Esophagus muscularis mucosa (tissue), 4 donors: ENCODE data around the gene PTPRD. TPM values are rescaled to one million over a fixed set of nuclear protein-coding genes. Genes with fewer than 3 reads are reported as not detected.
"Not testable (repeated sequence)": the region's sequence is repeated elsewhere in the genome, so short reads cannot be mapped to it uniquely, and the experiment has no call there.

Experiments
- DNase-seq: peaks from one replicate; pipeline ENCODE4 v3.0.0-alpha.2; 2017; ENCODE audit errors: extremely low spot score
- H3K27ac ChIP-seq, 4 donors: fragments of 200-600 bp; sonication (generic); replicated peaks in 1 of 4; 1 replicate in 3 of 4; 2 replicates in 1 of 4; pipeline ENCODE4 v1.5.1; 2016 to 2019; ENCODE audit warnings: mild to moderate bottlenecking in 1 of 4
- H3K27me3 ChIP-seq, 4 donors: fragments of 200-600 bp; sonication (generic); one replicate each; pipeline versions ENCODE4 v1.5.1 to v1.6.0; 2016 to 2019
- H3K36me3 ChIP-seq, 4 donors: fragments of 200-600 bp; sonication (generic); one replicate each; pipeline ENCODE4 v1.5.1; 2016 to 2019
- H3K4me1 ChIP-seq, 4 donors: fragments of 200-600 bp; sonication (generic); one replicate each; pipeline ENCODE4 v1.5.1; 2016 to 2019
- H3K4me3 ChIP-seq, 4 donors: fragments of 200-600 bp; sonication (generic); 1 replicate in 2 of 4; 2 replicates in 2 of 4; pipeline ENCODE4 v1.5.1; 2016 to 2019; ENCODE audit warnings: mild to moderate bottlenecking in 4 of 4, moderate library complexity in 1 of 4
- H3K9me3 ChIP-seq, 4 donors: fragments of 200-600 bp; sonication (generic); 1 replicate in 3 of 4; 2 replicates in 1 of 4; pipeline ENCODE4 v1.5.1; 2016 to 2019
- CTCF ChIP-seq, 3 experiments: fragments of 200-600 bp in 2 of 3; fragments of 450-650 bp in 1 of 3; sonication (generic) in 2 of 3; IDR thresholded peaks; one replicate each; pipeline ENCODE4 v1.5.1; 2017 to 2019; ENCODE audit warnings: antibody characterized with exemption in 3 of 3, mild to moderate bottlenecking in 2 of 3, moderate library complexity in 1 of 3
- EP300 ChIP-seq: sonication (generic); formaldehyde crosslinking; IDR thresholded peaks from one replicate; pipeline ENCODE4 v1.6.1; 2017; ENCODE audit warnings: antibody characterized with exemption
- POLR2A ChIP-seq: fragments of 450-650 bp; IDR thresholded peaks from one replicate; pipeline ENCODE4 v1.6.1; 2017; ENCODE audit warnings: antibody characterized with exemption, moderate library complexity, mild to moderate bottlenecking, low read depth
- POLR2AphosphoS5 ChIP-seq, 2 donors: sonication (generic); formaldehyde crosslinking; IDR thresholded peaks; one replicate each; pipeline ENCODE4 v1.6.1; 2017; ENCODE audit warnings: antibody characterized with exemption in 2 of 2
- WGBS: methylation state at CpG from one replicate; pipeline ENCODE4 v1.1.5; 2018; 5-methylcytosine and 5-hydroxymethylcytosine counted together
- intact Hi-C: fragments of 100-400 bp; cut with DNase I; formaldehyde crosslinking; loops from one replicate; pipeline ENCODE4 v1.15.1; 2023
- total RNA-seq, 4 donors: library from RNA; depleted of rRNA; stranded (reverse); fragments of >200 nt; gene quantifications; one replicate each; pipeline versions ENCODE4 v1.1.0 to v1.2.1, GENCODE V29; 2016

PTPRD gene
- total RNA-seq, 4 donors from 2014 or later, result 4.1 to 6.6 (median 5.0) TPM

DNA sequence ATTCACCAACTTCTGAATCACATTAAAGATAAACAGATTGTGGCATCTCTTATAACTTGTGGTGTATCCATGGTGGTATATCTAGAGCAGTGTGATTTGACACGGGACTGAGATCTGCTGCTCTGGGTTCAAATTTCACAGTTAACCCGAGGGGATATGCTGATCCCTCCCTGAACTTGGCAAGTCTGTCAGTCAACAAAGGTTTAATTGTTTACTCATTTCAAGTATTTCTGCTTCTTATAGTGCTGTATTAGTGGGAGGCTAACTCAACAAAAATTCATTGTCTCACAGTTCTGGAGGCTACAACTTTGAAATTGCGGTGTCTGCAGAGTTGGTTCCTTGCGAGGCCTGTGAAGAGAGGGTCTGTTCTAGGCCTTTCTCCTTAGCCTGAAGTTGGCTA lies 1175.2 kb downstream of the PTPRD start:
- 77% methylated on average over 4 of the region's 4 CpGs for WGBS
- Histone ChIP-seq H3K4me3 (no peak overlapping the region), H3K27ac (no peak overlapping the region), H3K36me3 (no peaks in the 10 kb centered on the region), H3K27me3 (no peaks in the 10 kb centered on the region), H3K4me1 (no peaks in the 10 kb centered on the region), H3K9me3 (no peaks in the 10 kb centered on the region)
- DNase-seq, result no peak
- intact Hi-C loops, result no loop called here
- TF ChIP-seq POLR2AphosphoS5 (IDR thresholded peaks at IDR 0.05), result no peak
- no peak for TF ChIP-seq EP300
- TF ChIP-seq POLR2A, result no peak
- TF ChIP-seq CTCF (IDR thresholded peaks at IDR 0.05), result no peak

- DNase-seq, H3K9me3 ChIP-seq, intact Hi-C loops, H3K36me3 ChIP-seq, H3K4me3 ChIP-seq, H3K27me3 ChIP-seq, H3K4me1 ChIP-seq, H3K27ac ChIP-seq: not testable (repeated sequence)
- WGBS, result 94% methylated on average over 9 of the region's 10 CpGs
Measured at GRCh38 chr9:9426454-9426853, 1186.3 kb downstream of the PTPRD start.

- 97% methylated on average over 3 of the region's 3 CpGs for WGBS
- TF ChIP-seq POLR2A (no peak), POLR2AphosphoS5 (IDR thresholded peaks at IDR 0.05) (no peak), EP300 (no peak), CTCF (IDR thresholded peaks at IDR 0.05) (no peak)
- intact Hi-C loops, result no loop called here
- no peaks in the 10 kb centered on the region for H3K4me1 ChIP-seq
- H3K4me3 ChIP-seq, result no peak overlapping the region
- no peaks in the 10 kb centered on the region for H3K9me3 ChIP-seq
- H3K27ac ChIP-seq, result no peak overlapping the region
- DNase-seq, result no peak
- H3K27me3 ChIP-seq, result no peaks in the 10 kb centered on the region
- H3K36me3 ChIP-seq, result no peaks in the 10 kb centered on the region
Measured at GRCh38 chr9:9412241-9412640, 1200.6 kb downstream of the PTPRD start.

- H3K27me3 ChIP-seq, result no peaks in the 10 kb centered on the region
- no peaks in the 10 kb centered on the region for H3K36me3 ChIP-seq
- DNase-seq, result no peak
- TF ChIP-seq POLR2AphosphoS5 (IDR thresholded peaks at IDR 0.05) (no peak), EP300 (no peak), POLR2A (no peak), CTCF (IDR thresholded peaks at IDR 0.05) (no peak)
- 55% methylated on average over 4 of the region's 4 CpGs for WGBS
- H3K4me3 ChIP-seq, result no peak overlapping the region
- H3K27ac ChIP-seq, result no peak overlapping the region
- intact Hi-C loops, result no loop called here
- no peaks in the 10 kb centered on the region for H3K4me1 ChIP-seq
- H3K9me3 ChIP-seq, result no peaks in the 10 kb centered on the region
Measured at GRCh38 chr9:9410736-9411135, 1202.1 kb downstream of the PTPRD start.

GRCh38 chr9:9399982-9400381 lies 1212.8 kb downstream of the PTPRD start:
- H3K36me3 ChIP-seq, result no peaks in the 10 kb centered on the region
- TF ChIP-seq POLR2A (no peak), CTCF (IDR thresholded peaks at IDR 0.05) (no peak), POLR2AphosphoS5 (IDR thresholded peaks at IDR 0.05) (no peak), EP300 (no peak)
- no peak overlapping the region for H3K4me3 ChIP-seq
- 84% methylated on average over 2 of the region's 2 CpGs for WGBS
- H3K9me3 ChIP-seq, result no peaks in the 10 kb centered on the region
- intact Hi-C loops, result no loop called here
- DNase-seq, result no peak
- H3K27ac ChIP-seq, result no peak overlapping the region
- no peaks in the 10 kb centered on the region for H3K27me3 ChIP-seq
- no peaks in the 10 kb centered on the region for H3K4me1 ChIP-seq
